ENCODE data around the gene CNNM2.

CNNM2 gene

DNA sequence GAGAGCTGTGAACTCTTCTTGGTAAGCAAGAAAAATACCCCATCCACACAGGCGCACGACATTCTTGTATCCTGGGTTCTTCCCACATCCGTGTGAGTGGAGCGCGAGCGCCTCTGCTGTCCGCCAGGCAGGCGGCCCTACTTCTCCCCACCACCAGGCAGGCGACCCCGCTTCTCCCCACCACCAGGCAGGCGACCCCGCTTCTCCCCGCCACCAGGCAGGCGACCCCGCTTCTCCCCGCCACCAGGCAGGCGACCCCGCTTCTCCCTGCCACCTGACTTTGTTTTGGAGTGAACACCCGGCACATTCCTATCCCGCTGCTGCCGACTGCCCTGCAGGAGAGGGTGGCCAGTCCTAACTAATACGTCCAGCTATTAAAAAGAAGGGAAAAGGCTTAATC lies 154.2 kb downstream of the CNNM2 start:
- DNase-seq (ENCODE audit: low read depth in 2 of 2): no peak

DNA sequence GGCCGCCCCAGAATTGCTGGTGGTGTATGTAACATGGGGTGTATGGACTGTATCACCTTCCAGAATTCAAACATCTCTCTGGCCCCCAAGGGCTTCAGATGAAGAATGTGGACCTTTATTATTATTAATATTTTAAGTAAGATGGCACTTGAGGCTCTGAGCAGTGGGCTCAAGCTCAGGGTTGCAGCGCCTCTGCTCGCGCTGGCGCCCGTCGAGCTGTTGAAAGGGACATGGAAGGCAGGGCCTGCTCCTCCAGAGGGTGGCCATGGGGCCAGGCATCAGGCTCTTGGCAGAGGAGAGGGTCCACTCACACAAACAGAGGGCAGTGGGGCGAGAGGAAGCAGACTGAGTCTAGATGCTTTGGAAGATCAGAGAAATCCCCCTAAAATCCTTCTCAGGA lies 154.8 kb downstream of the CNNM2 start:
- no peak for DNase-seq (ENCODE audit: low read depth in 2 of 2)

DNA sequence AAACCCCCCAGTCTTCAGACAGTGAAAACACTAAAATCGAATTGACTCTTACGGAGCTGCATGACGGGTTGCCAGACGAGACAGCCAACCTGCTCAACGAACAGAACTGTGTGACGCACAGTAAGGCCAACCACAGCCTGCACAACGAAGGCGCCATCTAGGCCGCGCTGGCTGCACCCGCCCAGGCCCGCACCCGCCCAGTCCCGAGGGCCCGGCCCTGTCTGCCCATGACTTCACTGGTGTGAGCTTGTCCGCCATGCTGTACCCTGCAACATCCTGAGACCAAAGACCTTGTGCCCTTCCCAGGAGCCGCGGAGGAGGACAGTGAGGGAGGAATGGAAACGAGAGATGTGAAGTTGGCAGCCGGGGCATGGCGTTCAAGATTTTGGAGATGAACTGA lies 158.9 kb downstream of the CNNM2 start:
- no peak for DNase-seq (ENCODE audit: low read depth in 2 of 2)

DNA sequence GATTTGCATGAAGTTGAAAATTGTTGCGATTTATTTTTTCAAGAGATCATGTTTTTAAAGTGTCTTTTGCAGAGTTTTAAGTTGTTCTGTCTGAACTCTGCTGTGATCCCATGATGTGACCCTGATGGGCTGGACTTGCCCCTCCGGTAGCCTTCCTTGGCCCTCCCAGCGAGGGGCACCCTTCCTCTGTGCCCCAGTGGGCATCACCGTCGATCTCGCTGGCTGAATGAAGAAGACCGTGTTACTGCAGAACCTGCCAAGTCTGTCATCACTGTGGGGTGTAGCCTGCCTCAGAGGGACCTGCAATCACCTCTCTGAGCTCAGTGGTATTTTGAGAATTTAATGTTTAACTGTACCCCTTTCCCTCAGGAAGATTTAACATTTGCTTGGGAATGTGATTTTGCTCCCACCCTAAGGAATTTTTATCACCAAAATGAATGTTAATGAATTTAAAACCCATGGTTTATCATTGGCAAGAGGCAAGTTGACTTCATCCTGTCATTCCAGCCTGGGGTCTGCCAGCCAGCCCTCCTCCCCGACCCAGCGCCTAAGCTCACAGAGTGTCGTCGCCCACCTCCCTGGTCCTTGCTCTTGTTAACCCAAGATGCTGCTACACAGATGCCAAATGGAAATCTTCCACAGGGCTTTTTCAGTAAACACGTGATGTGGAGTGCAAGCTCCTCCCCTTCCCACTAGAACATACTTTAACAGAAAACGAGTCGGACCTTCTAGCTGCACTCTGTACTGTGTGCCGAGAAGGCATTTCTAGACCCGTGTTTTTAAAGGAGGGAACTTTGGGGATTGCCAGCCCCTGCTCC lies 159.6 kb downstream of the CNNM2 start:
- DNase-seq (ENCODE audit: low read depth in 2 of 2): no peak

DNA sequence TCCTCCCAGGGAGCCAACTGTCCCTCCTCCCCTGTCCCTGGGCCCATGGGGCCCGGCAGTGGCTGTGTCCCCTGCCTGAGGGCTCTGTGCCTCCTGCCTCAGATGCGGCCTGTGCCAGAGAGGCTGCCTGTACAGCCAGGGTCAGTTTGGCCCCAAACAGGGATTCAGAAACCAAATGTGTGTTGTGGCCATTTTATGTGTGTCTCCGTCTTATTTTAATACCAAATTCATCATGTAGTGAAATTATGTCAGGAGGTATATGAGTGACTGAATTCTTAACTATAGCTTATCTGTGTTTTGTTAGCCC lies 160.2 kb downstream of the CNNM2 start:
- DNase-seq (ENCODE audit: low read depth in 2 of 2): no peak

DNA sequence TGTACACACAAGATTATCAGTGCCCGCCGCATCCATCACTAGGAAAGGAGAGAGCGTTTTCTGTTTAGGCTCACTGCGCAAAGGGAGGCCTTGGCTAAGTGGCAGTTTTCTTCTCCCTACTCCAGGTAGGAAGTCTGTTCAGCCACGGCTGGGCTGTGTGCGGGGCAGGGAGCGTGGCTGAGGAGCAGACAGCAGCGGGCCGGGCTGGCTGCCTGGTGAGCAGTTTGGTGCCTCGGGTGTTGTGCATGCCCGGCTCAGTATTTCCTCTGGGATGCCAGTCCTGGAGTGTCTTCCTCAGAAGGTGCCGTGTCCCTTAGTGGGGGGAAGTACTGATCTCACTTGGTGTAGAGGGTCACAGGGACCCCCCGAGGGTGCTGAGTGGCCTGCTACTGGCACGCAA lies 160.6 kb downstream of the CNNM2 start:
- DNase-seq (ENCODE audit: low read depth in 2 of 2): no peak

DNA sequence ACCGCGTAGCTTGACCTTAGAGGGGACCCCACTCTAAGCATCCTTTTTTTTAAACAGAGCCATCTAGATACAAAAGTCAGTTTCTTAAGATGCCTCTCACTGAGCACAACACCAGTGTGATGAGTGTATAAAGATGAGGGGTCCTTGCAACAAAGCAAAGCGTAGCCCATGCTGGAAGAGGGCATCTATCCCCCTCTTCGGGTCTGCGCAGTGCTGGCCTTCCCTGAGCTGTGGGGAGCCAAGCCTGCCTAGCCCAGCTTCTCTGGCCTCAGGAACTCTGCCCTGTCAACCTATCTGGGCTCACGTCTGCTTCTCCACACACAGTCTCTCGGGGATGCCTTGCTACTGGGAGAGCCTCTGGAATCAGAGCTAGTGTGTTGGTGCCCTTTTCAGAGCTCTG lies 161.0 kb downstream of the CNNM2 start:
- DNase-seq (ENCODE audit: low read depth in 2 of 2): no peak

DNA sequence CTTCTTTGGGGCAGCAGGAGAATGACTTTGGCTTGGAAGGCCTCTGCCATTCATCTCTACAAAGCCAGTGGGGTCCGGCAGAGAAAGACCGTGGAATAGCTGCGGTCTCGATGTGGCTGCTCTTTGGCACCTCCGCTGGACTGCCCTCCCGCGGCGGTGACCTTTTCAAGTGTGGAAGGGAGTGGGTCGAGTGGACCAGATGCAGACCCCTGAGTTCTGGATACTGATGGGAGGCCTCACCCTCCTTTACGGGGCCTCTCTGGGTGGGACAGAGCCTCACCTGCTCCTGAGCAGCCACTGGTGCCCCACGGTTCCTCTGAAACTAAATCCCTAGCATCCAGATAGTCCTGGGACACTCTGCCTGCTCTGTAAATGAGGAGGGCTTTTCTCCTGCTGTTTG lies 161.9 kb downstream of the CNNM2 start:
- DNase-seq (ENCODE audit: low read depth in 2 of 2): no peak

DNA sequence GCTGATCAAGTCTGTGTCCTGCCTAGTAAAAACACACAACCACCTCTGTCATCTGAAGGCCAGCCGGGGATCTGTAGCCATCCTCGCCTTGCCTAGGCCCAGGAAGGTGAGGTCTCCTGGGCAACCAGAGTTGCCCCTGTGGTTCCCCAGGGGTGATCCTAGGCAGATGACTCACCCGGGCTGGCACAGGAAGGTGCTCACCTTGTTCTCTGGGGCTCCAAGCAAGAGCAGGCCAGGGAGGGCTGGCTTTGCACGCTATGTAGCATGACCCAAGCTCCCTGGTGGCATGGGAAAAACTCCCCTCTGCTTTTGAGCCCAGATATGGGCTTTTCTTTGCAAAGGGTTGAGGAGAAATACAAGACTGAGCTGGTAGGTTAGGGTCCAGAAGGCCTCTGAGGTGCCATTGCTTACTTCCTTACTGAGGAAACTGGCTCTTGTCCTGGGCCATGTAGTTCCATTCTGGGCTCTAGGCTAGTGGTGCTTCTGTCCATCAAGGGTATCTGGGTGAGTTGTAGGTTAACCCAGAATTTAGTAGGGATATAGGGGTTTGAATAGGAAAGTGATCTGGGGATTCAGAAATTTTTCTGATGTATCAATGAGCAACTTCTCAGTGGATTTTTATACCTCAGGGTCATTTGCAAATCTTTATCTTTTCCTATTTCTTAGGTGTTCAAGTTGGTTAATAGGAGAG lies 162.9 kb downstream of the CNNM2 start:
- no peak for DNase-seq (ENCODE audit: low read depth in 2 of 2)

DNA sequence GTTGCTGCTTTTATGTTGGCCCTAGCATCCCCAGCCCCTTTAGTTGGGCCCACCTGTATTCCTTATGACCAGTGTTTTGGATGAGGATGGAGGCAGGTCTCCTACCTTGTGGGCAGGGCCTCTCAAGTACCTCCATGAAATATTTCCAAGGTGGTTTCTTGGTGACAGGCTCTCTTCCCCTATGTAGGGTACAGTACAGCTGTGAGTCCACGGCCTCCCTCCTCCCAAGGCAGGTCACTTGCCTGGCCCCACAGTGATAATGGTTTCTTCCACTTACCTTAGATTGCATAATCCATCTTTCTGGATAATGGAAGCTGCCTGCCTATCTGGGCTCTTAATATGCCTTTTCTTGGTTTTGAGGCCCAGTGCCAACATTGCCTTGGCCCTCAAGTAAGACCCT lies 164.6 kb downstream of the CNNM2 start:
- no peak for DNase-seq (ENCODE audit: low read depth in 2 of 2)

DNA sequence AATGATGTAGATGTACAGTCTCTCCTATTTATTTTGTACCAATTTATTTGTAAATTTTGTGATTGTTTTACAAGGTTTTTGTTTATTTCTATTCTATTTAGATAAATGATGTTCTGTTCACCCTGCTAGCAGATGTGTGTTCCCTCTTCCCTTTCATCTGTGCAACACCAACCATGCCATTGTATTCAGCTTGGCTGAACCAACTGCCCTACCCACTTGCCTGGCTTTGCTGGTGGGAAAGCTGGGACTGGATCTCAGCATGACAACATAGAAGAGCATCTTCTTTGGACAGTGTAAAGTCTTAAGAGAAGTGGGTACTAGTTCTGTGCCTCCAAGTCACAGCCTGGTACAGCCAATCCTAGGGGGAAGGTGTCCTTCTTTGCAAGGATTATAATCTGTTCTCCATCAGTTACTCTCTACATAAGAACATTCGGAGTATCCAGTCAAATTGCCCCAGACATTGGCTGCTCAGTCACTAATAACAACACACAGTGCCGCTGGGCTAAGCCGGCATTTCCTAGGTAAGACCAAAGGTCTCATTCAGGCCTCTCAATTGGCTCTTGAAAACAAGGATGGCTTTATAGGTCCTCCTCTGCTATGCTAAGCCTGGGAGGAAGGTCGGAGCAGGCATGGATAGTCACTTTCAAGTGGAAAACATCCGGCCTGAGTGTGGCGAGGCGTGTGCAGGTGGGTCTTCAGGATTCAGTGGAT lies 165.3 kb downstream of the CNNM2 start:
- no peak for DNase-seq (ENCODE audit: low read depth in 2 of 2)

DNA sequence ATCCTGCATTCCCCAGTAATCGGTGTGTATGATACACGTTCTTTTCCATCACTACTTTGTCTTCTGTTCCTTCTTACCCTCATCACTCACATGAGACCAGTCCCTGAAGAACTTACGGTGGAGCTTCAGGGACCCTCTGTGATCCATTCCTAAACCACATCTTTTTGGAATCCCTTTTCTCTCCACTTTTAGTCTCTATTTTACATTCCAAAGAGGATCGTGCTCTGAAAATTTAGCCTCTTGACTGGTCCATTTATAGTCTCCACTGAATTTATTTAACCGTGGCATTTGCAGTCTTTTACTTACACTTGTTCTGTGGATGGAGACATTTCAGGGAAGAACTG lies 165.9 kb downstream of the CNNM2 start:
- DNase-seq (ENCODE audit: low read depth in 2 of 2): no peak

DNA sequence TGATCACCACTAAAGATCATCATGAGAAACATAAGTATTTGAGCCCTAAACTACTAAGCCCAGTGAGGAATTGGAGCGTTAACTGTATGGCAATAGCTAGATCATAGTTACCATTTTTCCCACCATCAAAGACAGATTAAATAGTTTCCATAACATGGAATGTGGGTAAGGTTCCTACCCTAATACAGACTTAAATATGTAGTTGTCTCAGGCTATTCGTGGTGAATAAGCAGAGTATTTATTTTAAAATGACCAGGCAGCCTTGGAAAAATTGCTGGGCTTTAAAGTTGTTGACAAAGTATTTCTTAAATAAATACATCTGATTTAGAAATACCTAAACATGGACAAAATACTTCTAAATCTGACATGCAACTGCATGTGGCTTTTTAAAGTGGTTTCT lies 168.2 kb downstream of the CNNM2 start:
- no peak for DNase-seq (ENCODE audit: low read depth in 2 of 2)

DNA sequence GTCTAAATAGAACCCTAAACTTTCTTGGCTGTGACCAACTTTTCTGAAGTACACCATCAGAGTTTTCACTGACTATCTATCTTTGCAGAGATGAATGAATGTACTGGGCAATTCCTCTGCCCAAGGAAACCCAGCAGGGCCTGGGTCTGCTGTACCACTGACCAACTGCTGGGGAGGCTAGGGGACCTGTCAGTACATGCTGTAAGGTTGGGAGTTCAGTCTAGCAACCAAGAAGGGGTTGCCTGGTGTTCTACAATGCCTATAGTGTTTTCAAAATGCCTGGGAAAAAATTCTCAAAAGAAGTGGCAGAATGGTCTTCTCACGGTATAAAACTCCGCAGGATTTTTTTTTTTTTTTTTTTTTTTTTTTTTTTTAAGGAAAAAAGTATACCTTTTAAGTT lies 168.7 kb downstream of the CNNM2 start:
- no peak for DNase-seq (ENCODE audit: low read depth in 2 of 2)

DNA sequence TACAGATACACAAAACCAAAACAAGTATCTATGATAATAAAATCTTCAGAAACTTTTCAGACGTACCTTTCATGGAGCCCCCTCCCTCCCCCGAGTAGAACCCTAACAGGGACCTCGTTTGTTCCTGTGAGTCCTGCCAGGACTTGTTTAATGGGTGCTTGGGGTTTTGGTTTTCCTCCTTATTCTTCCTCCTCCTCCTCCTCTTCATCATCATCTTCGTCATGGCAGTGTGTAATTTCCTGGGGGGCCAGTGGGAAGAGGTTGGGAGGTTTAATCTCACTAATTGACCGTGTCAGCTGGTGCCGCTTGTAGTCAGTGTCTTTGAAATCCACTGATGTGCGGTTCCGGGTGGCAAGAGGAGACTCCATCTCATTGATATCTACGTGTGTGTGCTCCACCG lies 171.4 kb downstream of the CNNM2 start:
- no peak for DNase-seq (ENCODE audit: low read depth in 2 of 2)

DNA sequence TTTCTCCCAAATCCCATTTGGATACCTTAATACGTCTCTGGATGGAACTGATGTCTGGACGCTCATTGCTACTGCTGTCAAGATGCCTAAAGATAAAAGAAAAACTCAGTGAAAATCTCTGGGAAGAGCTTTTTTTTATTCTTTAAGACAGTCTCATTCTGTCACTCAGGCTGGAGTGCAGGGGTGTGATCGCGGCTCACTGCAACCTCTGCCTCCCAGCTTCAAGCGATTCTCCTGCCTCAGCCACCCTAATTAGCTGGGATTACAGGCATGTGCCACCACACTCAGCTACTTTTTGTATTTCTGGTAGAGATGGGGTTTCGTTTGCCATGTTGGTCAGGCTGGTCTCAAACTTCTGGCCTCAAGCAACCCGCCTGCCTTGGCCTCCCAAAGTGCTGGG lies 172.8 kb downstream of the CNNM2 start:
- DNase-seq (ENCODE audit: low read depth in 2 of 2): no peak

DNA sequence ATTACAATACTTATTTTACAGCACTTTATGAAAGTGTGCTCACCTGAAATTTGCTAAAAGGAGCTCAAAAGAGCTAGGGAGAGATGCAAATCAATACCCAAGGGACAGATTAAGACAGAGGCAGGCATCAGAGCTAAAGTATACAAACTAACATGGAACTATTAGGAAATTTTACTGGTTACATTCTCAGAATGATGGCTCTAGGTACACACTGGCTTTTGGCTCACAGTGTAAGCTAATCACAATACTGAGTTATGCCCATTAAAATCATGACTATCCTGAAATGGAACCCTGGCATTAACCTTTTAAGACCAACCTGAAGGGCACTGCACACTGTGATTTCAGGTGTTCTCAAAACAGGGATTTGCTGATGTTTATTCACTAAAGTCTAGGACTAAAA lies 176.9 kb downstream of the CNNM2 start:
- DNase-seq (ENCODE audit: low read depth in 2 of 2): no peak

DNA sequence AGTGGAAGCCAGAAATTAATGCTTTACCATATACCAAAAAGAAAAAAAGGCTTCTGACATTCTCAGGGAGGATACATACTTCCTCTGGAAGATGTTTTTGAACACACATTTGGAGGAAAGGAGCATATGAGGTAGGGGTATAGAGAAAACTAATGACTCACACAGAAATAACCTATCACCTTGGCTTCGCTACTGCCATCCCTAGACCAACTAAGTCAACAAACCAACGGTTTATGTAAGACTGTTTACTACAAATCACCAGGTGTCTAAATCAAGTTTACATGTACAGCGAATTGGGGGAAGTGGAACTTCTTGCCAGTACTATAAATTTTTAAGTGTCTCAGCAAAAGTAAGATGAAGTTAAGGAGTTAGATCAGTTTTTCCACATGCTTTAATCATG lies 178.0 kb downstream of the CNNM2 start:
- DNase-seq (ENCODE audit: low read depth in 2 of 2): no peak

DNA sequence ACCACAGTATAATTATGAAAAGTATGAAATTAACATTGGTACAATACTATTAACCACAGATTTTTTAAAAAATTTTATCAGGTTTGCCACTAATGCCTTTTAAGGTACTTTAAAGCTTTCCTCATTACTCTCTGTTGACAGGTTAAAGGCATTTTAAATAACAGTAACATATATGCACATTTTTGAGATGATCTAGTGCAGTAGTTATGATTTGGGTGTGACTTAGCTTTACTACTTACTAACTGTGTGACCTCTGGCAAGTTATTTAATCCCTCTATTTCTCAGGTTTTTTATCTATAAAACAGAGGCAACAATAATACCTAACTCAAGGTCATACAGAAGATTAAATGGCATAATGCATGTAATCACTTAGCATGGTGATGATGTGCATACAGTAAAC lies 180.1 kb downstream of the CNNM2 start:
- no peak for DNase-seq (ENCODE audit: low read depth in 2 of 2)

DNA sequence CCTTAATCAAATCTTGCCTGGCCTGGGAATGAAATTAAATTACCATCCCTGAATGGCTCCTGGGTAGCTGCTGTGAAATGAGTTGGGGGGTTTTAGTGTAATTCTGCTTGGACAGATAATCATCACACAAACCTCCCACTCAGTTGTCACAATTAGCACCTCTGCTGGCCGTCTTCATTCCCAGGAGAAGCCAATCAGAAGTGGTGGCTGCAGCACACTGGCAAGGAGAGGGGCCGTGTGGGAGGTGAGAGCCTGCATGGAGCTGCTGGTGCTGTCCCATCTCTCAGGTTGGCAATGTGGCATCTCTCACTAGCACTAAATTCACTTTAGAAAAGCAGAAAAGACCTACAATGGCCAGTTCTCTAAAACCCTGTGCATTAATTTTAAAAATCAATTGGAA lies 182.5 kb downstream of the CNNM2 start:
- no peak for DNase-seq (ENCODE audit: low read depth in 2 of 2)

DNA sequence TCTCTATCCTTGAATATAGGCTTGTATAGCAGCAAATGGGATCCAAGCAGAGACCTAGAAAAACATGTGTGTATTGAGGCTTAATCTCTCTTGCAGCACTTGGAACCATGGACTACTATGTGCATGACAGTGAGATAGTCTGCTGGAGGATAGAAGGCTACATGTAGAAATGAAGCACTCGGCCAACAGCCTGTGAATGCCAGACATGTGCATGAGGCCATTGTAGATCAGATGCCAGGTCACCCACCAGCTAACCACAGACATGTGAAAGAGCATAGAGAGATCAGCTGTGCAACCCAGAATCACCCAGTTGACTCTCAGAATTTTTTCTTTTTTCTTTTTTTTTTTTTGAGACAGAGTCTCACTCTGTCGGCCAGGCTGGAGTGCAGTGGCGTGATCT lies 184.1 kb downstream of the CNNM2 start:
- no peak for DNase-seq (ENCODE audit: low read depth in 2 of 2)

DNA sequence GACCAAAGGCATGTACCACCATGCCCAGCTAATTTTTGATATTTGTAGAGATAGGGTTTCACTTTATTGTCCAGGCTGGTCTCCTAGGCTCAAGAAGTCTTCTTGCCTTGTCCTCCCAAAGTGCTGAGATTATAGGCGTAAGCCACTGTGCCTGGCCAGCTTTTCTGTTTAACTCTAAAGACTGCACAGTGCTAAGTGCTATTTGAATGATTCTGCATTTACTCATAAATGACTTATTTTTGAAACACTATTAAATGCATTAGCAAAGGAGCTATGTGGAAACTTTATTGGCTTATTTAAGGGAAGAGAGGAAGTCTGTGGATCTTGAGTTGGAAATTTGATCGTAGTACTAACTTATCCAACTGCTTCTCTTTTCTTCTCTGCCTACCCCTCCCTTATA lies 185.9 kb downstream of the CNNM2 start:
- no peak for DNase-seq (ENCODE audit: low read depth in 2 of 2)

DNA sequence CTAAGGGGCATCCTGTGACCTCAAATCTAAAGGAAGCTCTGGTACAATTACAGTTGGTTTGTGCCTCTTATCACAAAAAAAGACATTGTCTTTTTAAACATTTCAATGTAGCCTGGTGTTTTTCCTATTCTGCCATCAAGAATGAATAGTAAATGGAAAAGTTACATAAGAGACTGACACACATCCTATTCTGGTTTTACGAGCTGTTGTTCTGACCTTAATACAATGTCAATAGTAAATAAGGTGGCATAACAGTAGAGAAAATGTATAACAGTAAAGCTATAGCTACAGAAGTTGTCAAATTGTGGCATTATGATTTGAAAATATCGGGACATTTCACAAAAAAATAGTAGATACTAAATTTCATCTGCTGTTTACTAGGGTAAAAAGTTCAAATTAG lies 186.6 kb downstream of the CNNM2 start:
- no peak for DNase-seq (ENCODE audit: low read depth in 2 of 2)

Data from fibroblast of skin of left biceps (primary cell).